NCI-H128 (cell line): ENCODE measurements around the gene LILRB5.
"Not testable (repeated sequence)": the region's sequence is repeated elsewhere in the genome, so short reads cannot be mapped to it uniquely, and the experiment has no call there.

ENCODE experiments used
- DNase-seq: peaks from one replicate; lab custom pipeline; 2025; ENCODE audit not compliant: unreplicated experiment; lab: John Stamatoyannopoulos, UW

The LILRB5 gene

DNA sequence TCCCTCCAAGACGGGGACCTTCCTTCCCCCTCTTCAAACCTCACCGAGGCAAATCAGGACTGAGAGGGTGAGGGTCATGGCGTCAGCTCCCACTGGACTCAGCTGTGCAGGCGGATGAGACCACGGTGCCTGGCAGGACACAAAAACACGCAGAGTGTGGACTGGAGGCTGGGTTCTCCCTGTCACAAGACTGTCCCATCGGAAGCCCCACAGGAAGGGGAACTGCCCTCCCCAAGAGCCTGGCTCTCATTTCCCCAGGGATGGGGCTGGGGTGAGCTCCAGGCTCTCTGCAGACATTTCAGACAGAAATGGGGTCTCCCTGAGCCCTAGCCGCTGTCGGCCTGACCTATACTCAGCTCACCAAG is at the start of gene LILRB5:
Gene LILRB5, minus strand, starts transcription at position 158 of the 365 bp plus-strand sequence. Its CDS starts 80 bp downstream, at position 78.
- DNase-seq, result no peak

DNA sequence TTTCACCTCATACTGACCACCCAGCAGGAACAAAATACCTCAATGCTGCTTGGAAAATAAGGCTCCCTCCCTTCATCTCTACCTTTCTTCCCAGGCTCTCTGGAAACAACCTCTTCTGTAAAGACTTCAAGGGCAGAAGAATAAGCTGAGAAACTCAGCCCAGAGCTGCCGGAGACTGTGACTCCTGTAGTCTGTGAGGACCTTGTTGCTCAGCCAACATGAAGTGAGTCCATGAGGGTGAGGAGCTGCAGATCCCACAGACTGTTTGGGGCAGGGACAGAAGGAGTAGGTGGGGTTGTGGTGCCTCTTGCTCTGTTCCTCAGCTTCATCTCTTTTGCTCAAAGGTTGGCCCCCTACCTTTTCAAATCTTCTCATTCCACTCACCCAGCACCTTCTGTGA is 48.1 kb upstream of the LILRB5 start:
- DNase-seq, result no peak

DNA sequence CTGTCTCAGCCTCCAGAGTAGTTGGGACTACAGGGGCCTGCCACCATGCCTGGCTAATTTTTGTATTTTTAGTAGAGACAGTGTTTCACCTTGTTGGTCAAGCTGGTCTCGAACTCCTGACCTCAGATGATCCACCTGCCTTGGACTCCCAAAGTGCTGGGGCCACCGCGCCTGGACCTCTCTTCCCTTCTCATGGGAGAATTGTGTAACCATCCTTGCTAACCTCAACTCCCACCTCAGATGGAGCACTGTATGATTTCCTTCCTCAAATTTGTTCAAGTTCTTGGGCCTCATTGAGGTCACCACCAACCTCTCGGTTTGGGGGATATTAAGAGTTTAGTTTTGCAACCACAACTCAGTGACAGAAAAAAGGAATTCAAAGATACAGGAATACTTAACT is 45.2 kb upstream of the LILRB5 start:
- no peak for DNase-seq

DNA sequence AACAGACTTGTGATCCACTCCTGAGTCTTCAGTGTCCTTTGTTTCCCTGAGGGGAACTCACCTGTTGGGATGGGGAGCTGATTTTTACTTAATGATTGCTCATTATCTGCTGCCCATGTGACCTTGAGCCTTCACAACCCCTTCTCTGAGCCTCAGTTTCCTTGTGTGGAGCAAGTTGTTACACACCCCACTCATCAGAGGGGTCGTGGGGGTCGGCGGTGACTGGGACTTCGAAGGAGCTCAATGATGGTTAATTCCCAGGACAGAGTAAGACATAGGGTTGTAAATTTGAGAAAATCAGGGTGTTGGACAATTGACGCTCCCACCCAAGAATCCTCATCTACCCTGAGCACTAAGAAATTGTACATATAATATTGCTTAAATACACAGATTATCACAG is 42.4 kb upstream of the LILRB5 start:
- DNase-seq, result no peak

DNA sequence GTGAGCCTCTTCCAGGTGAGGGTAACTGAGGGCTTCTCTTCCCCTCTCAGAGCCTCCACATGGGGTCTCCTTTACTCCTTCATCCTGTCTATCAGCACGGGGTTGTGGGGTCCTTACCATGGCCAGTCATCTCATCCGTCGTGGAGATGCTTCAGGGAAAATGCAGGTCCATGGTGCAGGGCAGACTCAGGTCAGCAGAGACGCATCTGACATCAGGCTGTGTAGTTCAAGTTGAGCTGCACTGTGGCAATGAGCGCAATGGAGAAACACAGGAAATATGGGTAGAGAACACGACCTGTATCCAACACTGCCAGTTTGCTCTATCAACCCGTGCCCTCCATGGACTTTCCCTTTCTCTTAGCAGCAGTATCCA is 42.0 kb upstream of the LILRB5 start:
- DNase-seq, result no peak

GRCh38 chr19:54298357-54299125 is 41.5 kb upstream of the LILRB5 start:
- no peak for DNase-seq

GRCh38 chr19:54297759-54298305 is 40.8 kb upstream of the LILRB5 start:
- no peak for DNase-seq

GRCh38 chr19:54294539-54294938 is 37.5 kb upstream of the LILRB5 start:
- DNase-seq, result no peak

DNA sequence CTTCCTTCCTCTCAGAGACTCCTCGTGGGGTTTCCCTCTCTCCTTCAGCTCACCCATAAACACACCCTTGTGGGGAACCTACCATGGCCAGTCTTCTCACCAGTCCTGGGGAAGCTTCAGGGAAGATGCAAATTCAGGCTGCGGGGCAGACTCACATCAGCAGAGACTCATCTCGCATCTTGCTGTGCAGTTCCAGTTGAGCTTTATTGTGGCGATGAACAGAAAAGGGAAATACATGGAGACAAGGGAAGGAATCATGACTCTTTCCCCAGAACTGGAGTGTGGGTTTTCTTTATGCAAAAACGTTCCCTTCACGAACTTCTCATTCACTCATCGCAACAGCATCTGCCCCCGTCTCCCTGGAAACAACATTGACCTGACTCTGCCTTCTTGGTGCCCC is 32.1 kb upstream of the LILRB5 start:
- not testable (repeated sequence) for DNase-seq

DNA sequence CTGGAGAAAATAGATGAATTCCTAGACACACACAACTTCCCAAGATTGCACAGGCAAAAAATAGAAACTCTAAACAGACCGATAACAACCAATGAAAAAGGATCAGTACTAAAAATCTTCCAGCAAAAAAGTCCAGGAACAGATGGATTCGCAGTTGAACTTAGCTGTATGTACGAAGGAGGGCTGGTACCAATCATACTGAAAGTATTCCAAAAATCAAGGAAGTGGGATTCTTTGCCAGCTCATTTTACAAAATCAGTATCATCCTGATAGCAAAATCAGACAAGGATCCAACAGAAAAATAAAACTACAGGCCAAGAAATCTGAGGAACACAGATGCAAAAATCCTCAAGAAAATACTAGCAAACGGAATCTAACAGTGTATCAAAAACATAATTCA is 30.4 kb upstream of the LILRB5 start:
- DNase-seq, result no peak

- not testable (repeated sequence) for DNase-seq
These were observed 29.2 kb upstream of the LILRB5 start for GRCh38 chr19:54286283-54286682.

DNA sequence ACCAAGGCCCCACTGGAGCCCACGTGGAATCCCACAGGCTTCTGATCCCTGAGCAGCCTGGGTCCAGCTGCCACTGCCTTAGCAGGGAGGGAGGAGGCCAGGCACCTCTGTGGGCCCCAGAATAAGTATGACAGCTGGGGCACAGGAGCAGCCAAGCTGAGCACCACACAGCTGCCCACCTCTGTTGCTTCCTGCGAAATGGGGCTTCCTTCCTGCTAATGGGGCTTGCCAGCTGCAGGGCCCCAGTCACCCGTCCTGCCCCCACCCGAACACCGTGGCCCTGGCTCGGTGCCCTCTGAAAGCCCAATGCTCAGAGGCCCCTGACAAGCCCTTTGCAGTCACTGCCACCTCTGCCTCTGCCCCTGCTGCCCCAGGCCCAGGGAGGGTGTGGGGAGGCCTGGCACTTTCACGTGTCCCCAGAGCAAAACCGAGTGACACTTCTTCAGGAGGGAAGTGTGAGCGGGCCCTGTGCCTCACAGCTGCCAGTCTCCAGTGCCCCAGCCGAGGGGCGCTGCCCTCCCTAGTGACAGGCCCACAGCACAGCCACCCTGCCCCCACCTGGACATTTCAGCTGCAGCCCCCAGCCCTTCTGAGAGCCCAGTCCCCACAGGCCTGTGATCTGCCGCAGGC is 28.5 kb upstream of the LILRB5 start:
- DNase-seq, result not testable (repeated sequence)

- no peak for DNase-seq
These were observed 25.8 kb upstream of the LILRB5 start for GRCh38 chr19:54282686-54283470.

GRCh38 chr19:54281729-54282075 is 24.6 kb upstream of the LILRB5 start:
- not testable (repeated sequence) for DNase-seq

- DNase-seq, result no peak
These were observed 24.1 kb upstream of the LILRB5 start, which contains the start of gene LILRB2 for GRCh38 chr19:54281007-54281728. Gene LILRB2 (minus strand): TSS chr19:54281110. CDS start chr19:54280496, 614 bp downstream.

- not testable (repeated sequence) for DNase-seq
These were observed 23.4 kb upstream of the LILRB5 start for GRCh38 chr19:54280441-54280840.

GRCh38 chr19:54280025-54280424 is 23.0 kb upstream of the LILRB5 start:
- DNase-seq, result not testable (repeated sequence)

- no peak for DNase-seq
These were observed 22.4 kb upstream of the LILRB5 start for GRCh38 chr19:54279406-54279962.

GRCh38 chr19:54278571-54279195 is 21.6 kb upstream of the LILRB5 start:
- DNase-seq, result not testable (repeated sequence)

DNA sequence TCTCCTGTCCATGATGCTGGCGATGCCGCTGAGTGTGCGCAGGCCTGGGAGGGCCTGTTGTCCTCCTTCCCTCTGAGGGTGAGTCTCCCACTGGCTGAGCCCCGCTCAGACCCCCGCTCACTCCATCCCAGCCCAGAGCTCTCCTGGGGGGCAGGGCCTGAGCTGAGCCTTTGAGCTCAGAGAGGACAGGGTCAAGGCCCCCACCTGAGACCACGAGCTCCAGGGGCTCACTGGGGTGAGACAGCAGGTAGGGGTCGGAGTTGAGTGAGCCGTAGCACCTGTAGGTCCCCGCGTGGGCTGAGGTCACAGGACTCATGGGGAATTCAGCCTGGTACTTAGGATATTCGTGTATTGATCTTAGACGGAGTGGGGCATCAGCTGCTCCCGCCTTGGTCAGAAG is 21.0 kb upstream of the LILRB5 start:
- not testable (repeated sequence) for DNase-seq
